ENCODE measurements around the gene LFNG. TPM values are rescaled to one million over a fixed set of nuclear protein-coding genes. Genes with fewer than 3 reads are reported as not detected.

LFNG gene
- total RNA-seq, 4 donors from 2014 or later = 17.9 to 162 (median 80.6) TPM

DNA sequence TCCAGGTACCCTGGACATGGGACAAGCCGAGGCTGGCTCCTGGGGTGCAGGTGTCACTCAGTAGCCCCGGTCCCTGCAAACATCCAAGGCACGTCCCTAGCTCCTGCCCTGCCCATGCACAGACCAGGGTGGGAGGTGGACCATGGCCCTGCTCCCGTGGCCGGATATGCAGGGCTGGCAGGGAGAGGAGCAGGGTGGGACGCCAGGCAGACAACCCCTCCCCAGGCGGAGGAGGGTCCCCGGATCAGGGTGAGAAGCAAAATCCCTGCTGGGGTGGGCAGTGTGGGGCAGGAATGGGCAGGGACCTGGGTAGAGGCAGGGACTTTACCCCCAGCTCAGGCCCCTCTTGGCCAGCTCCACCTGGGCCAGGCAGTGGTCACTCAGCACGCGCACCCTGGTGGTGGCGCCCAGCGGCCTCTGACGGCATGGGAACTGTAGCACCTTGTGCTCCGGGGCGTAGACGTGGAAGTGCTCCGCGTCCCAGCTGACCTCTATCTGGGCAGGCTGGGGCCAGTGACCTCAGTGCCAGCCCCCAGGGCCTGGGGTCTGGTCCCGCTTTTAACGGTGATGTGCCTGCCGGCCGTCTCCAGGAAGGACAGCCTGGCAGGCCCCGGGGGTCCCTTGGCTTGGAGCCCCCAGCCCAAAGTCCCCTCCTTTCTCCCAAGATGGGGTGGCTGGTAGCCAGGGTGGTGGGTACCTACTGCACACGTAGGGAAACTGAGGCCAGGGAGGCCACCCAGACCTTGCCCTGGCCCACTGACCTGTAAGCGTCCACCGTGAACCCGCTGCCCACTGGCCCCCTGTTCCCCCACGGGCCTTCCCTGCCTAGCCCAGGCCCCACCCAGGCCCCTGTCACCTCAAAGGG lies 44.5 kb upstream of the LFNG start:
- DNase-seq = no peak
- H3K4me3 ChIP-seq = no peak overlapping the region
- H3K27ac ChIP-seq = no peak overlapping the region
- peaks cover 15 to 18% (median 16%) of the 10 kb centered on the region in 4 donors for H3K4me1 ChIP-seq
- WGBS, 2 donors (ENCODE audit: low coverage in 1 of 2) = 82% methylated on average over 23 of the region's 28 CpGs; no CpG with 5 or more reads in 1 of the 2 donors
- H3K9me3 ChIP-seq = no peaks in the 10 kb centered on the region
- no peaks in the 10 kb centered on the region for H3K36me3 ChIP-seq
- H3K27me3 ChIP-seq = peaks cover 26% of the 10 kb centered on the region
- in situ Hi-C loops (cut with MboI; ENCODE audit: low pct_ligation_motif_present in 1 of 4, low pct_unique_long_range_greater_than_20kb in 1 of 4, low sequenced_read_pairs in 3 of 4) = loop anchor here in 3 of 4 donors (25.0 kb wide), 1 partner anchor 212 kb away; the partner anchor contains the start of gene AMZ1 (in 3 of the 3)
- TF ChIP-seq EP300 (IDR thresholded peaks at IDR 0.05; ENCODE audit: low read depth) = no peak
- no peak for TF ChIP-seq POLR2A (IDR thresholded peaks at IDR 0.05)
- TF ChIP-seq POLR2AphosphoS5 (IDR thresholded peaks at IDR 0.05) = no peak
- TF ChIP-seq, protein P1, sequence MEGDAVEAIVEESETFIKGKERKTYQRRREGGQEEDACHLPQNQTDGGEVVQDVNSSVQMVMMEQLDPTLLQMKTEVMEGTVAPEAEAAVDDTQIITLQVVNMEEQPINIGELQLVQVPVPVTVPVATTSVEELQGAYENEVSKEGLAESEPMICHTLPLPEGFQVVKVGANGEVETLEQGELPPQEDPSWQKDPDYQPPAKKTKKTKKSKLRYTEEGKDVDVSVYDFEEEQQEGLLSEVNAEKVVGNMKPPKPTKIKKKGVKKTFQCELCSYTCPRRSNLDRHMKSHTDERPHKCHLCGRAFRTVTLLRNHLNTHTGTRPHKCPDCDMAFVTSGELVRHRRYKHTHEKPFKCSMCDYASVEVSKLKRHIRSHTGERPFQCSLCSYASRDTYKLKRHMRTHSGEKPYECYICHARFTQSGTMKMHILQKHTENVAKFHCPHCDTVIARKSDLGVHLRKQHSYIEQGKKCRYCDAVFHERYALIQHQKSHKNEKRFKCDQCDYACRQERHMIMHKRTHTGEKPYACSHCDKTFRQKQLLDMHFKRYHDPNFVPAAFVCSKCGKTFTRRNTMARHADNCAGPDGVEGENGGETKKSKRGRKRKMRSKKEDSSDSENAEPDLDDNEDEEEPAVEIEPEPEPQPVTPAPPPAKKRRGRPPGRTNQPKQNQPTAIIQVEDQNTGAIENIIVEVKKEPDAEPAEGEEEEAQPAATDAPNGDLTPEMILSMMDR (IDR thresholded peaks at IDR 0.05) = no peak
- intact Hi-C loops (cut with DNase I; ENCODE audit: low total_unique reads) = no loop called here

DNA sequence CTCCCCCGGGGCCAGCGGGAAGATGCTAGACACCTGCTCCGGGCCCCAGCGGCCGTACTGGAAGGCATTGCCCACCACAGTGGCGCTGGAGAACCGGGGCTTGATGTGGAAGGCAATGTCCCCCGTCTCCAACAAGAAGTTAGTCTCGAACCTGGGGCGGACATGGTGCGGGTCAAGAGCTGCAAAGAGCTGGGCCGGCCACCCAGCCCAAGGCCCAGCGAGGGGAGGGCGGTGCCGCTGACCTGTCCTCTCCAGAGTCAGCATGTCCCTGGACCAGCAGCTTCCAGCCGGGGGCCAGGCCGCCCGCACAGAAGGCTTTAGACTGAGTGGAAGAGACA lies 43.9 kb upstream of the LFNG start:
- no peaks in the 10 kb centered on the region for H3K36me3 ChIP-seq
- DNase-seq = no peak
- no peaks in the 10 kb centered on the region for H3K9me3 ChIP-seq
- H3K27ac ChIP-seq = no peak overlapping the region
- WGBS, 2 donors (ENCODE audit: low coverage in 1 of 2) = 92% methylated on average over 16 of the region's 18 CpGs; no CpG with 5 or more reads in 1 of the 2 donors
- intact Hi-C loops (cut with DNase I; ENCODE audit: low total_unique reads) = no loop called here
- no peak overlapping the region for H3K4me3 ChIP-seq
- in situ Hi-C loops (cut with MboI; ENCODE audit: low pct_ligation_motif_present in 1 of 4, low pct_unique_long_range_greater_than_20kb in 1 of 4, low sequenced_read_pairs in 3 of 4) = loop anchor here in 1 of 4 donors (25.0 kb wide), 1 partner anchor 212 kb away; the partner anchor contains the start of gene AMZ1
- H3K4me1 ChIP-seq = peaks cover 15 to 18% (median 16%) of the 10 kb centered on the region in 4 donors
- H3K27me3 ChIP-seq = peaks cover 28% of the 10 kb centered on the region
- TF ChIP-seq POLR2AphosphoS5 (IDR thresholded peaks at IDR 0.05) = no peak

DNA sequence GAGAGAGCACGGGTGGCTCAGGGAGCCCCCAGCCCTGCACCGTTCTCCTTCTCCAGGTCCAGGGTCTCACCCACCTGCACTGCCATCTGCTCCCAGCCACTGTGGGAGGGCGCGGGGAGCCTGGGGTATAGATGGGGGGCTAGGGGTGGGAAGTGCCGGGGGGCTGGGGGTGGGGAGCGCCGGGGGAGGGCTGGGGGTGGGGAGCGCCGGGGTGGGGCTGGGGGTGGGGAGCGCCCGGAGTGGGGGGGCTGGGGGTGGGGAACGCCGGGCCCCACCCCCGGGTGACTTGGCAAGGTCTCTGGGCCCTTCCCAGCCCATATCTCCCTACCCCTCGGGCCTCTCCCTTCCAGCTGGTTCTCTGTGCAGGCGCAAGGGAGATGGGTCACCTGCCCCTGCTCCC lies 43.3 kb upstream of the LFNG start, which contains the start of gene GRIFIN:
TSS of gene GRIFIN (minus strand) at position 101 of the 400 bp plus-strand sequence. CDS start at position 86, 15 bp downstream.
- no peak for TF ChIP-seq POLR2AphosphoS5 (IDR thresholded peaks at IDR 0.05)
- no peak for TF ChIP-seq EP300 (IDR thresholded peaks at IDR 0.05; ENCODE audit: low read depth)
- TF ChIP-seq POLR2A (IDR thresholded peaks at IDR 0.05) = no peak
- TF ChIP-seq, protein P1 (IDR thresholded peaks at IDR 0.05) = no peak
- WGBS, 2 donors (ENCODE audit: low coverage in 1 of 2) = 37% methylated on average over 5 of the region's 16 CpGs; no CpG with 5 or more reads in 1 of the 2 donors
- Histone ChIP-seq H3K27ac (no peak within 1 kb of the TSS), H3K36me3 (no peaks in the 10 kb centered on the region), H3K4me3 (no peak within 1 kb of the TSS), H3K9me3 (no peaks in the 10 kb centered on the region), H3K27me3 (peaks cover 22% of the 10 kb centered on the region), H3K4me1 (peaks cover 15 to 18% (median 16%) of the 10 kb centered on the region in 4 donors)
- in situ Hi-C loops (cut with MboI; ENCODE audit: low pct_ligation_motif_present in 1 of 4, low pct_unique_long_range_greater_than_20kb in 1 of 4, low sequenced_read_pairs in 3 of 4) (loop anchor here in 1 of 4 donors (25.0 kb wide), 1 partner anchor 211 kb away; the partner anchor contains the start of gene AMZ1), intact Hi-C loops (cut with DNase I; ENCODE audit: low total_unique reads) (no loop called here)
- no peak for DNase-seq

DNA sequence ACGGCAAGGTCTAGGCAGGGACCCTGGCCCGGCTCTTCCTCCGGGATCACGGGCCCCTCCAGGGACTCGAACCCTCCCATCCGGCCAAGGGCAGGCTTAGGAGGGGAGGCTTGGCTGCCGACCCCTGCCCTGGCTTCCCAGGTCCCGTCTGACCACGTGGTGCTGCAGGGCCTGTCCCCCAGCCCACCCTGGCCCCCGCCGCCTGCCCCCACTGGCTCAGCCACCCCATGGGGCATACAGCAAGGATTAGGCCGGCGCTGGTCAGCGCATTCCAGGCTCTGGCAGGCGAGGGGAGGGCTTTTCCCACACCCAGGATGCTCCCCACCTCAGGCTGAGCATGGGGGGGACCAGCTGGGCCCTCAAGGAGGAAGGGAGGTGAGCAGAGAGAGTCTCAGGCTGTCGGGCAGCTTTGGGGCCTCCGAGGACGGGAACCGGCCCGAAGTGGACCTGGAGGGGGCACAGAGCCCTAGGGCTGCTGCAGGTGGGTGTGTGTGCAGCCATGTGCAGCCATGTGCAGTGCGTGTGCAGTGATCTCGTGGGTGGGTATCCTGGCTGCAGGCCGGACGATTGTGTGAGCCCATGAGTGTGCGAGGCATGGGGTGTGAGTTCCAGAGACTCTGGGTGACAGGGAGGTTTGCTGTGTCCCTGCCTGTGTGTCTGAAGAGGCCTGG lies 42.7 kb upstream of the LFNG start:
- 55 to 76% methylated on average over 5 to 17 of the region's 25 CpGs for WGBS, 2 donors (ENCODE audit: low coverage in 1 of 2)
- Histone ChIP-seq H3K27me3 (peaks cover 17% of the 10 kb centered on the region), H3K27ac (no peak overlapping the region), H3K4me1 (peaks cover 15 to 18% (median 16%) of the 10 kb centered on the region in 4 donors), H3K4me3 (no peak overlapping the region), H3K36me3 (no peaks in the 10 kb centered on the region), H3K9me3 (no peaks in the 10 kb centered on the region)
- no peak for DNase-seq
- intact Hi-C loops (cut with DNase I; ENCODE audit: low total_unique reads) (no loop called here), in situ Hi-C loops (cut with MboI; ENCODE audit: low pct_ligation_motif_present in 1 of 4, low pct_unique_long_range_greater_than_20kb in 1 of 4, low sequenced_read_pairs in 3 of 4) (loop anchor here in 1 of 4 donors (25.0 kb wide), 1 partner anchor 210 kb away; the partner anchor contains the start of gene AMZ1)
- no peak for TF ChIP-seq POLR2AphosphoS5 (IDR thresholded peaks at IDR 0.05)
- TF ChIP-seq POLR2A (IDR thresholded peaks at IDR 0.05) = no peak
- TF ChIP-seq EP300 (IDR thresholded peaks at IDR 0.05; ENCODE audit: low read depth) = no peak
- TF ChIP-seq, protein P1 (IDR thresholded peaks at IDR 0.05) = no peak
